HEK293 (cell line): Measurements from ENCODE around the gene TYROBP.

Source experiments
- HOXC10 ChIP-seq: sonication (generic); formaldehyde crosslinking; IDR thresholded peaks from 2 replicates; pipeline ENCODE4 v1.8.1; 2023; ENCODE audit warnings: mild to moderate bottlenecking, missing genetic modification reagents
- SETDB1 ChIP-seq: IDR thresholded peaks from one replicate; pipeline ENCODE4 v1.6.1; 2017; ENCODE audit warnings: mild to moderate bottlenecking, low read length, moderate library complexity, mixed read lengths; ENCODE audit not compliant: insufficient read length
- SP2 ChIP-seq: fragments of 450-650 bp; formaldehyde crosslinking; IDR thresholded peaks from 2 replicates; pipeline ENCODE4 v1.5.1; 2016; ENCODE audit warnings: missing biosample characterization, missing genetic modification characterization
- ZBTB21 ChIP-seq: fragments of 450-650 bp; formaldehyde crosslinking; IDR thresholded peaks from 2 replicates; pipeline ENCODE4 v1.5.1; 2017; ENCODE audit warnings: missing biosample characterization, missing genetic modification characterization
- ZBTB8A ChIP-seq: fragments of 450-650 bp; formaldehyde crosslinking; IDR thresholded peaks from 2 replicates; pipeline ENCODE4 v1.5.1; 2016; ENCODE audit warnings: missing biosample characterization, missing genetic modification characterization
- ZFP69B ChIP-seq: fragments of 450-650 bp; formaldehyde crosslinking; IDR thresholded peaks from 2 replicates; pipeline ENCODE4 v1.5.1; 2016; ENCODE audit warnings: missing biosample characterization, missing genetic modification characterization
- ZNF132 ChIP-seq: fragments of 450-650 bp; formaldehyde crosslinking; IDR thresholded peaks from 2 replicates; pipeline ENCODE4 v1.5.1; 2017; ENCODE audit warnings: missing biosample characterization, missing genetic modification characterization, borderline replicate concordance
- ZNF2 ChIP-seq: fragments of 450-650 bp; formaldehyde crosslinking; IDR thresholded peaks from 2 replicates; pipeline ENCODE4 v1.5.1; 2016; ENCODE audit warnings: missing biosample characterization, missing genetic modification characterization
- ZNF221 ChIP-seq: fragments of 450-650 bp; formaldehyde crosslinking; IDR thresholded peaks from 2 replicates; pipeline ENCODE4 v1.5.1; 2017; ENCODE audit warnings: missing biosample characterization, missing genetic modification characterization, borderline replicate concordance
- ZNF24 ChIP-seq: fragments of 450-650 bp; formaldehyde crosslinking; IDR thresholded peaks from 2 replicates; pipeline ENCODE4 v1.5.1; 2016; ENCODE audit warnings: missing biosample characterization, missing genetic modification characterization
- ZNF292 ChIP-seq: fragments of 450-650 bp; formaldehyde crosslinking; IDR thresholded peaks from 2 replicates; pipeline ENCODE4 v1.5.1; 2016; ENCODE audit warnings: low read depth, missing biosample characterization, missing genetic modification characterization, borderline replicate concordance
- ZNF394 ChIP-seq: fragments of 450-650 bp; formaldehyde crosslinking; IDR thresholded peaks from 2 replicates; pipeline ENCODE4 v1.5.1; 2016; ENCODE audit warnings: missing biosample characterization, missing genetic modification characterization, mild to moderate bottlenecking, moderate library complexity, borderline replicate concordance
- ZNF501 ChIP-seq: fragments of 450-650 bp; formaldehyde crosslinking; IDR thresholded peaks from 2 replicates; pipeline ENCODE4 v1.5.1; 2016; ENCODE audit warnings: missing biosample characterization, missing genetic modification characterization
- ZNF548 ChIP-seq: fragments of 450-650 bp; formaldehyde crosslinking; IDR thresholded peaks from 2 replicates; pipeline ENCODE4 v1.5.1; 2016; ENCODE audit warnings: missing biosample characterization, missing genetic modification characterization
- ZNF560 ChIP-seq: fragments of 450-650 bp; formaldehyde crosslinking; IDR thresholded peaks from 2 replicates; pipeline ENCODE4 v1.5.1; 2017; ENCODE audit warnings: missing biosample characterization, missing genetic modification characterization, borderline replicate concordance
- ZNF561 ChIP-seq: fragments of 450-650 bp; IDR thresholded peaks from 2 replicates; pipeline ENCODE4 v1.5.1; 2018; ENCODE audit warnings: missing biosample characterization, missing genetic modification characterization, borderline replicate concordance
- ZNF600 ChIP-seq: fragments of 450-650 bp; formaldehyde crosslinking; IDR thresholded peaks from 2 replicates; pipeline ENCODE4 v1.5.1; 2016; ENCODE audit warnings: missing biosample characterization, missing genetic modification characterization
- ZNF791 ChIP-seq: fragments of 450-650 bp; formaldehyde crosslinking; IDR thresholded peaks from 2 replicates; pipeline ENCODE4 v1.5.1; 2016; ENCODE audit warnings: missing biosample characterization, missing genetic modification characterization
- ZNF830 ChIP-seq: fragments of 450-650 bp; IDR thresholded peaks from 2 replicates; pipeline ENCODE4 v1.5.0; 2018; ENCODE audit warnings: missing biosample characterization, missing genetic modification characterization, low read depth, mild to moderate bottlenecking, moderate library complexity
- ZNF843 ChIP-seq: fragments of 450-650 bp; formaldehyde crosslinking; IDR thresholded peaks from 2 replicates; pipeline ENCODE4 v1.5.1; 2016; ENCODE audit warnings: missing biosample characterization, missing genetic modification characterization
- TF ChIP-seq, protein P1 (sequence below): fragments of 450-650 bp; formaldehyde crosslinking; IDR thresholded peaks from 2 replicates; pipeline ENCODE4 v1.5.1; 2016; ENCODE audit warnings: missing biosample characterization, missing genetic modification characterization
- TF ChIP-seq, protein P2 (sequence below): fragments of 450-650 bp; formaldehyde crosslinking; IDR thresholded peaks from 2 replicates; pipeline ENCODE4 v1.5.1; 2016; ENCODE audit warnings: missing biosample characterization, missing genetic modification characterization
- TF ChIP-seq, protein P3 (sequence below): fragments of 450-650 bp; formaldehyde crosslinking; IDR thresholded peaks from 2 replicates; pipeline ENCODE4 v1.5.1; 2016; ENCODE audit warnings: missing biosample characterization, missing genetic modification characterization
- TF ChIP-seq, protein P4 (sequence below): fragments of 450-650 bp; formaldehyde crosslinking; IDR thresholded peaks from 2 replicates; pipeline ENCODE4 v1.5.1; 2016; ENCODE audit warnings: missing biosample characterization, missing genetic modification characterization
- TF ChIP-seq, protein P5 (sequence below): IDR thresholded peaks from 2 replicates; pipeline ENCODE4 v1.6.1; 2011; ENCODE audit warnings: mild to moderate bottlenecking, low read depth, low read length, borderline replicate concordance
- TF ChIP-seq, protein P6 (sequence below): fragments of 450-650 bp; IDR thresholded peaks from 2 replicates; pipeline ENCODE4 v1.5.1; 2018; ENCODE audit warnings: missing biosample characterization, mild to moderate bottlenecking, missing genetic modification characterization

The TYROBP gene

DNA sequence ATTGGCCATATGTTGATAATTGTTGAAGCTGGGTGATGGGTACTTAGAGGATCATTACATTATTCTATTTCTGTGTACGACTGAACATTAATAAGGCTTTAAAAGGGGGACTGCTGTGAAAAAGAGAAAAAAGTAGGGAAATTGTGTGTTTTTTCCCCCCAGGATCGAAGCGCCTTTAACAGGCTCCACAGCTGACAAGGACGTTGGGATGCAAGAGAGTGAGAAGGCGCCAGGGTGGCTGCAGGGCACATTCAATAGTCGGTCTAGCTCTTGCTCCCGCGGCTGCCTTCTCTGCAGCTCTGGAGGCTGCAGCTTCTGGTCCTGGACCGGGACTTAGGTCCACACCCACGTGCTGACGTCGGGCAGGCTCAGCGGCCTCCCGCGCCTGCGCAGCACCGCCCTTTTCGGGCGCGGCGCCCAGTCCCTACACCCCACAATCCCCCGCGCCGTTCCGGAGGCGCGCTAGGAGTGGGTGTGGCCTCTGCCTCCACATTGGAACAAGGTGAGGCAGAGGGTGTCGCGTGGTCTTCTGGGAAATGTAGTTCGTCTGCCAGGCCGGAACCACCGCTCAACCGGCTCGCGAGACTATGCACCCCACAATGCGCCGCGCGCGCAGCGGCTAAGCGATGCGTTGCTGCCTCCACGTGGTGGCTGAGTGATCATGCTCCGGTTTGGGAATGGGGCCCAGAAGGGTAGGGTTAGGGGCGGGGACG lies 23.2 kb upstream of the TYROBP start (continued):
- TF ChIP-seq, protein P1, sequence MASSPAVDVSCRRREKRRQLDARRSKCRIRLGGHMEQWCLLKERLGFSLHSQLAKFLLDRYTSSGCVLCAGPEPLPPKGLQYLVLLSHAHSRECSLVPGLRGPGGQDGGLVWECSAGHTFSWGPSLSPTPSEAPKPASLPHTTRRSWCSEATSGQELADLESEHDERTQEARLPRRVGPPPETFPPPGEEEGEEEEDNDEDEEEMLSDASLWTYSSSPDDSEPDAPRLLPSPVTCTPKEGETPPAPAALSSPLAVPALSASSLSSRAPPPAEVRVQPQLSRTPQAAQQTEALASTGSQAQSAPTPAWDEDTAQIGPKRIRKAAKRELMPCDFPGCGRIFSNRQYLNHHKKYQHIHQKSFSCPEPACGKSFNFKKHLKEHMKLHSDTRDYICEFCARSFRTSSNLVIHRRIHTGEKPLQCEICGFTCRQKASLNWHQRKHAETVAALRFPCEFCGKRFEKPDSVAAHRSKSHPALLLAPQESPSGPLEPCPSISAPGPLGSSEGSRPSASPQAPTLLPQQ (tag by site-specific recombination) = peak; percentile 99
- TF ChIP-seq, protein P2, sequence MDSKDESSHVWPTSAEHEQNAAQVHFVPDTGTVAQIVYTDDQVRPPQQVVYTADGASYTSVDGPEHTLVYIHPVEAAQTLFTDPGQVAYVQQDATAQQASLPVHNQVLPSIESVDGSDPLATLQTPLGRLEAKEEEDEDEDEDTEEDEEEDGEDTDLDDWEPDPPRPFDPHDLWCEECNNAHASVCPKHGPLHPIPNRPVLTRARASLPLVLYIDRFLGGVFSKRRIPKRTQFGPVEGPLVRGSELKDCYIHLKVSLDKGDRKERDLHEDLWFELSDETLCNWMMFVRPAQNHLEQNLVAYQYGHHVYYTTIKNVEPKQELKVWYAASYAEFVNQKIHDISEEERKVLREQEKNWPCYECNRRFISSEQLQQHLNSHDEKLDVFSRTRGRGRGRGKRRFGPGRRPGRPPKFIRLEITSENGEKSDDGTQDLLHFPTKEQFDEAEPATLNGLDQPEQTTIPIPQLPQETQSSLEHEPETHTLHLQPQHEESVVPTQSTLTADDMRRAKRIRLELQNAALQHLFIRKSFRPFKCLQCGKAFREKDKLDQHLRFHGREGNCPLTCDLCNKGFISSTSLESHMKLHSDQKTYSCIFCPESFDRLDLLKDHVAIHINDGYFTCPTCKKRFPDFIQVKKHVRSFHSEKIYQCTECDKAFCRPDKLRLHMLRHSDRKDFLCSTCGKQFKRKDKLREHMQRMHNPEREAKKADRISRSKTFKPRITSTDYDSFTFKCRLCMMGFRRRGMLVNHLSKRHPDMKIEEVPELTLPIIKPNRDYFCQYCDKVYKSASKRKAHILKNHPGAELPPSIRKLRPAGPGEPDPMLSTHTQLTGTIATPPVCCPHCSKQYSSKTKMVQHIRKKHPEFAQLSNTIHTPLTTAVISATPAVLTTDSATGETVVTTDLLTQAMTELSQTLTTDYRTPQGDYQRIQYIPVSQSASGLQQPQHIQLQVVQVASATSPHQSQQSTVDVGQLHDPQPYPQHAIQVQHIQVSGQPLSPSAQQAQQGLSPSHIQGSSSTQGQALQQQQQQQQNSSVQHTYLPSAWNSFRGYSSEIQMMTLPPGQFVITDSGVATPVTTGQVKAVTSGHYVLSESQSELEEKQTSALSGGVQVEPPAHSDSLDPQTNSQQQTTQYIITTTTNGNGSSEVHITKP (tag by site-specific recombination) = peak; percentile 99
- TF ChIP-seq, protein P3, sequence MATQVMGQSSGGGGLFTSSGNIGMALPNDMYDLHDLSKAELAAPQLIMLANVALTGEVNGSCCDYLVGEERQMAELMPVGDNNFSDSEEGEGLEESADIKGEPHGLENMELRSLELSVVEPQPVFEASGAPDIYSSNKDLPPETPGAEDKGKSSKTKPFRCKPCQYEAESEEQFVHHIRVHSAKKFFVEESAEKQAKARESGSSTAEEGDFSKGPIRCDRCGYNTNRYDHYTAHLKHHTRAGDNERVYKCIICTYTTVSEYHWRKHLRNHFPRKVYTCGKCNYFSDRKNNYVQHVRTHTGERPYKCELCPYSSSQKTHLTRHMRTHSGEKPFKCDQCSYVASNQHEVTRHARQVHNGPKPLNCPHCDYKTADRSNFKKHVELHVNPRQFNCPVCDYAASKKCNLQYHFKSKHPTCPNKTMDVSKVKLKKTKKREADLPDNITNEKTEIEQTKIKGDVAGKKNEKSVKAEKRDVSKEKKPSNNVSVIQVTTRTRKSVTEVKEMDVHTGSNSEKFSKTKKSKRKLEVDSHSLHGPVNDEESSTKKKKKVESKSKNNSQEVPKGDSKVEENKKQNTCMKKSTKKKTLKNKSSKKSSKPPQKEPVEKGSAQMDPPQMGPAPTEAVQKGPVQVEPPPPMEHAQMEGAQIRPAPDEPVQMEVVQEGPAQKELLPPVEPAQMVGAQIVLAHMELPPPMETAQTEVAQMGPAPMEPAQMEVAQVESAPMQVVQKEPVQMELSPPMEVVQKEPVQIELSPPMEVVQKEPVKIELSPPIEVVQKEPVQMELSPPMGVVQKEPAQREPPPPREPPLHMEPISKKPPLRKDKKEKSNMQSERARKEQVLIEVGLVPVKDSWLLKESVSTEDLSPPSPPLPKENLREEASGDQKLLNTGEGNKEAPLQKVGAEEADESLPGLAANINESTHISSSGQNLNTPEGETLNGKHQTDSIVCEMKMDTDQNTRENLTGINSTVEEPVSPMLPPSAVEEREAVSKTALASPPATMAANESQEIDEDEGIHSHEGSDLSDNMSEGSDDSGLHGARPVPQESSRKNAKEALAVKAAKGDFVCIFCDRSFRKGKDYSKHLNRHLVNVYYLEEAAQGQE (tag by site-specific recombination) = peak; percentile 16; the same call in 1 of the 2 replicates
- TF ChIP-seq ZNF292 (tag by site-specific recombination) = no peak
- peak; percentile 97 for TF ChIP-seq ZNF501
- TF ChIP-seq ZNF132 (tag by site-specific recombination) = no peak
- TF ChIP-seq ZNF560 (tag by site-specific recombination) = no peak
- TF ChIP-seq, protein P4, sequence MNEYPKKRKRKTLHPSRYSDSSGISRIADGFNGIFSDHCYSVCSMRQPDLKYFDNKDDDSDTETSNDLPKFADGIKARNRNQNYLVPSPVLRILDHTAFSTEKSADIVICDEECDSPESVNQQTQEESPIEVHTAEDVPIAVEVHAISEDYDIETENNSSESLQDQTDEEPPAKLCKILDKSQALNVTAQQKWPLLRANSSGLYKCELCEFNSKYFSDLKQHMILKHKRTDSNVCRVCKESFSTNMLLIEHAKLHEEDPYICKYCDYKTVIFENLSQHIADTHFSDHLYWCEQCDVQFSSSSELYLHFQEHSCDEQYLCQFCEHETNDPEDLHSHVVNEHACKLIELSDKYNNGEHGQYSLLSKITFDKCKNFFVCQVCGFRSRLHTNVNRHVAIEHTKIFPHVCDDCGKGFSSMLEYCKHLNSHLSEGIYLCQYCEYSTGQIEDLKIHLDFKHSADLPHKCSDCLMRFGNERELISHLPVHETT = peak; percentile 81; the same call in 1 of the 2 replicates
- TF ChIP-seq ZNF600 (tag by site-specific recombination) = peak; percentile 93
- TF ChIP-seq ZNF24 (tag by site-specific recombination) = peak; percentile 55; the same call in 1 of the 2 replicates
- peak; percentile 93 for TF ChIP-seq ZNF2 (tag by site-specific recombination)
- TF ChIP-seq ZBTB21 (tag by site-specific recombination) = peak; percentile 15; the same call in 1 of the 2 replicates
- peak; percentile 100 for TF ChIP-seq ZBTB8A
- TF ChIP-seq ZNF221 (tag by site-specific recombination) = no peak
- TF ChIP-seq ZNF791 (tag by site-specific recombination) = no peak
- TF ChIP-seq, protein P5, sequence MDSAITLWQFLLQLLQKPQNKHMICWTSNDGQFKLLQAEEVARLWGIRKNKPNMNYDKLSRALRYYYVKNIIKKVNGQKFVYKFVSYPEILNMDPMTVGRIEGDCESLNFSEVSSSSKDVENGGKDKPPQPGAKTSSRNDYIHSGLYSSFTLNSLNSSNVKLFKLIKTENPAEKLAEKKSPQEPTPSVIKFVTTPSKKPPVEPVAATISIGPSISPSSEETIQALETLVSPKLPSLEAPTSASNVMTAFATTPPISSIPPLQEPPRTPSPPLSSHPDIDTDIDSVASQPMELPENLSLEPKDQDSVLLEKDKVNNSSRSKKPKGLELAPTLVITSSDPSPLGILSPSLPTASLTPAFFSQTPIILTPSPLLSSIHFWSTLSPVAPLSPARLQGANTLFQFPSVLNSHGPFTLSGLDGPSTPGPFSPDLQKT = peak; percentile 68; the same call in 1 of the 2 replicates
- TF ChIP-seq ZNF561 (tag by site-specific recombination) = no peak; the same call in 1 of the 2 replicates
- peak; percentile 96 for TF ChIP-seq ZNF548 (tag by site-specific recombination)
- no peak for TF ChIP-seq SETDB1
- TF ChIP-seq, protein P6, sequence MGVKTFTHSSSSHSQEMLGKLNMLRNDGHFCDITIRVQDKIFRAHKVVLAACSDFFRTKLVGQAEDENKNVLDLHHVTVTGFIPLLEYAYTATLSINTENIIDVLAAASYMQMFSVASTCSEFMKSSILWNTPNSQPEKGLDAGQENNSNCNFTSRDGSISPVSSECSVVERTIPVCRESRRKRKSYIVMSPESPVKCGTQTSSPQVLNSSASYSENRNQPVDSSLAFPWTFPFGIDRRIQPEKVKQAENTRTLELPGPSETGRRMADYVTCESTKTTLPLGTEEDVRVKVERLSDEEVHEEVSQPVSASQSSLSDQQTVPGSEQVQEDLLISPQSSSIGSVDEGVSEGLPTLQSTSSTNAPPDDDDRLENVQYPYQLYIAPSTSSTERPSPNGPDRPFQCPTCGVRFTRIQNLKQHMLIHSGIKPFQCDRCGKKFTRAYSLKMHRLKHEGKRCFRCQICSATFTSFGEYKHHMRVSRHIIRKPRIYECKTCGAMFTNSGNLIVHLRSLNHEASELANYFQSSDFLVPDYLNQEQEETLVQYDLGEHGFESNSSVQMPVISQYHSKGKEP (tag by site-specific recombination) = no peak; the same call in none of the 2 replicates
- peak; percentile 99 for TF ChIP-seq ZFP69B (tag by site-specific recombination)
- peak; percentile 98 for TF ChIP-seq SP2 (tag by site-specific recombination)
- no peak for TF ChIP-seq HOXC10
- TF ChIP-seq ZNF394 (tag by site-specific recombination) = peak; percentile 54; the same call in 1 of the 2 replicates
- peak; percentile 72; the same call in 1 of the 2 replicates for TF ChIP-seq ZNF843
- TF ChIP-seq ZNF830 (tag by site-specific recombination) = no peak
